HG03135 (cell line): ENCODE measurements around the gene GLS.
"Not testable (repeated sequence)": the region's sequence is repeated elsewhere in the genome, so short reads cannot be mapped to it uniquely, and the experiment has no call there.

Experiments used
- ATAC-seq: cut with Tn5 transposase; IDR thresholded peaks from one replicate; pipeline ENCODE4 v1.9.1; 2021; ENCODE audit warnings: mild to moderate bottlenecking, moderate library complexity; ENCODE audit not compliant: unreplicated experiment

GLS gene

DNA sequence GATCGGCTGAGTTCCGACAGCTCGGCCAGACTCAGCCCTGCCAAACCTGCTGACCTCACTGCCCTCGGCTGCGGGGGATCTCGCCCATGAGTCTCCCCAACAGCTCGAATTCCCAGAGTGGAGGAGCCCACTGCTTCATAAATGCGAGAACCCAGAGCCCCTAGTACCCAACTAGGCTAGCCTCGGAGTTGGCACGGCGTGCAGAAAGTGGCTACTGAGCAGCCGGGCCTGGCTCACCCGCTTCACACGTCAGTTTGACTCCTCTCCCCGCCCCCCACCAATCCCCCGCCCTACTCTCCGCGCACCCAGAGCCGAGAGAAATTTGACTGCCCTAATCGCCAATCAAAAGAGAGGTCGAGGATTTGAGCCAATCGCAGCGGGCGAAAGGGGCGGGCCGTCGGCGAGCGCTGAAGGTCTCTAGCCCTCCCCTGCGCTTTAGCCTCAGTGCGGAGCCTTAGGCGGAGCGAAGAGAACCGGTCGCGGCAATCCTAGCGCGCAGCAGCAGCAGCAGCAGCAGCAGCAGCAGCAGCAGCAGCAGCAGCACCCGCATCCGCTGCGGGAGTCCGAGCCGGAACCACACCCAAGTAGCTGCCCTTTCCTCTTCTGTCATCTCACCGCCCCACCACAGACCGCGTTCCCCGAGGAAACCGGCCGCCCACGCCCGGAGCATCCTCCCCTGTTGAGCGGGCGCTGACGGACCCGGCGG is at the start of gene GLS:
Gene GLS (plus strand): TSS at position 444 of the 706 bp plus-strand sequence. CDS start 264 bp downstream, outside the sequence.
- ATAC-seq = peak; percentile 66

DNA sequence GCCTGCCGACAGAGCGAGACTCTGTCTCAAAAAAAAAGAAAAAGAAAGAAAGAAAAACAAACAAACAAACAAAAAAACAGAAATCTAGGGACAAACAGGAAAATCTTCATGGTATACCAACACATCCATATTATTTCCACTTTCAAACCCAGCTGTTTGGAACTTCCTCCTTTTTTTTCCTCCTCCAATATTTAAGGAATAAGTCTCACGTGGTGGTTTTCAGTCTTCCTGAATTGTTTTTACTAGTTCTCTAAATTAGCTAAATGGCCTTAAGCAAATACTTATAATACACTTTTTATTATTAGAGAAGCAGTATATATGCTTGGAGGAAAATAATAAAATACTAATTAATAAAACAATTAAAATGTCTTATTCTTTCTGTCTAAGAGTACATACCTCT is 48.7 kb upstream of the GLS start:
- no peak for ATAC-seq

DNA sequence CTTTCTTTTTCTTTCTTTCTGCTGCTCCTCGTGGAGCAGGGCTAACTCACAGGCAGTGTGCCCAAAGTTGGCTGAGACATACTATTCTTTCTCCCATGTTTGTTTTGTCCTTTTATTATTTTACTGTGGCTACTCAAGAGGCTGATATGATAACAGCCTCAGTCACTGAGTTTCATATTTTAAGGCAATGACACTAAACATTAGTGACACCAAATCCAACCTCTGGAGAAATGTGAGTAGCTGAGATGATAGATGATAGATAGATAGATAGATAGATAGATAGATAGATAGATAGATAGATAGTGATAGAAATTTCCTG is 45.8 kb upstream of the GLS start:
- ATAC-seq = no peak

DNA sequence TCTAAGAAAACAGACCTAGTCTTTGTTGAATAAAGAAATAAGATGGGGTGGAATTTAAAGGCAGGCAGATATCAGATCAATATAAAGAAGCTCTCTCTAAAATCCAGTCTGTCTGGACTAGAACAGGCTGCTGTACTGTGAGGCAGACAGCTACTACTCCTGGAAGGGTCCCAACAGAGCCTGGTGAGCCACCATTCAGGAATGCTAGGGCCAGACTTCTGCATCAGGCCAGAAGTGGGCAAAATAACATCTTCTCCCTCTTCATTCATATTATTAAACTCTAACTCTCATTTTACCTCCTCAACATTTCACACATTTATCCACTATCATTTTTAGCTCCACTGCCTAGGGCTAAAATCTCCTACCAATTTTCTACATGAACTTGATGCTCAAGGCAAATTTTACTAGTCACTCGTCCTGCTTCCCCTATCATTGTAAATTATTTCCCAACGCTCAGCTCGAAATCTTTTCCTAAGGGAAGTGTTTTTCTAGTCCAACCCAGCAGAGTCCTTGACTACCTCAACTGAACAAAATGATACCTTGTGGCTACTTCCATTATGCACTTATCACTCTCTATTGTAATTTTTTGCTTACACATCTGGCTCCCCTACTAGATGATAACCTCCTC is 45.2 kb upstream of the GLS start:
- no peak for ATAC-seq

DNA sequence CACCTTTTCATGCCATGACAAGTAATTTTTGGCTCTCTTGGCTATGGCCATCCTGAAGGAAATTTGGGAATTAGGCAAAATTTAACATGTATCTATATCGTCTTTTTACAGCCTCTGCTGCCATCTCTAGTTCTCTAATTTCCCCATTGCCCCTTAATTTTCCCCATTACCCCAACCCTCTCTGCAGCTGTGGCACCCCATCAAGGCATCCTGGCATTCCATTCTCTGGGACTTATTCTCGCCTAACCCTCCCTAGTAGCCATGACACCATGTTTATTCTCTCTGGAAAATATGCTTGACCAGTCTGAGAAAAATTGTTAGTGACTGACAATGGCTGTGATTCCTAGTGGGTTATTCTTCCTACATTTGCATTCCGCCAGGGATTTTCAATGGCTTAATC is 43.9 kb upstream of the GLS start:
- ATAC-seq = no peak

DNA sequence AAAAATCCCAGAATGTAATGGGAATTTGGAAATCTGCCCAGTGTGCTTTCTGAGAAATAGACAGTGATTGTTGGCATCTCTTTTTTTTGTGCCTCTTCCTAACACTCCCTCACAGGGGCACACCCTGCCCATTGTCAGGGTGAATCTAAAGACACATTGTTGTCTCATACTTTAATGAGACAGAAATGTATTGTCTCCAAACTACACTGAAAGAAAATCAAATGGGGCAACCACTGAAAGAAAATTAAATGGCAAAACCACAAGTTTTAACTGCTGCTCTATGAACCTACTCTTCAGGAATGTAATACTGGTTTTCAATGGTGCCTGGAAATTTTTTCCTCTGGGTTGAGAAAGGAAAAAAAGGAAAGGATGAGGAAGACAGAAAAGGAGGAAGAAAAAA is 43.2 kb upstream of the GLS start:
- no peak for ATAC-seq

DNA sequence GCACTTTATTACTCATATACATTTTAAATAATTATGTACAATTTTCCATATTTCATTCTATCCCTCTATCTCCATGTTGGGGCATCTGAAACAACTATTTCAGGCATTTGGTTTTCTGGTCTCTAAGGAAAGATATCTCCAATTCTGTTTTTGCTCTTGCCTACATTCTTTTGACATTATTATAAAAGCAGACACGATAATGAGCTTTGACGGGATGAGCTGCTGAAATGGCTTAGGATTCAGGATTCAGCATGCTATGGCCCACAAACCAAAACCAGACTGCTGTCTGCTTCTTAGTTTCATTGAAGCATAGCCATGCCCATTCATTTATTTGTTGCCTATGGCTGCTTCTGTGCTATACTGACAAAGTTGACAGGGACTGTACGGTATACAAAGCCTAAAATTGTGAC is 42.7 kb upstream of the GLS start:
- ATAC-seq = no peak

DNA sequence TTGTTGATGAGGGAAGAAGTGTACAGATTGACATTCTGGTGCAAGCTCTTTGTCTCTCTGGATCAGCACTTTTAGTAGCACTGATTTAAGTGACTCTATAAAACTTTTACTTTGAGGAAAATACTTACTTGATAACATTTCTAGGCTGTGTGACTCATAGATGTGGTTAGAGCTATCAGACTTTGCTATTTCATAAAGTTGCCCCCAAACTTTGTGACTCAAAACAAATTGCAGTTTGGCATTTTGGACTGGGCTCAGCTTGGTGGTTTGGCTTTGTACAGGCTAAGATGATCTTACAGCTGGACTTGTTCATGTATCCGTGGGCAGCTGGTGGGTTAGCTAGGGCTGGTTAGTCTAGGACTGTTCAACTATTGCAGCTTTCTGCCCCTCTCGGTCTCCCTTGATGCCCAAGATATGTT is 42.1 kb upstream of the GLS start:
- no peak for ATAC-seq

DNA sequence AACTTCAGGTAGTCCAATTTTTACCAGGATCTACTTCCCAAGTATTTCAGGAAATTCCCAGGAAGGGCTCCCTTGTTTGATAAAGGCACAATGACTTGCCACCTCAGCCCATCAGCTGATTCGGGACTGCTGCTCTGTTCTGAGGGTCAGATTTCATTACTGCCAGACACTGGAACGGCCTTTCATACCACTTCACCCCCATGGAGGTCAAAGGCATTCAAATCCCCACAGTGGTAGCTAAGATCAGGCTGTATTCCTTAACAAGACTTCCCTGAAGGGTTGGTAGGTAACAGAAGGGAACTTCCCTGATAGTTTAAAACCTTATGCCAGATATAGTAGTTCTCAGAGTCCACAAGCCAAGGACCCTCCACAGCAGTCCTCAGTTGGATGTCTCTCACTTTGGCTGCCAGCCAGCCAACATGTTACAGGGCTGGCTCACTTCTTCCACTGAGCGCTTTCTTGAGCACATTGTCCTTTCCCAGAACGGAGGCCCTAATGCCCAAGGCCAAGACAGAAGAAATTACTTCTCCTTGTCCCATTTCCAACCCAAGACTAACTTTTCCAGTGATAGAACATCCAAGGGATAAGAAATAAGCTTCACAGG is 40.0 kb upstream of the GLS start:
- ATAC-seq = no peak

DNA sequence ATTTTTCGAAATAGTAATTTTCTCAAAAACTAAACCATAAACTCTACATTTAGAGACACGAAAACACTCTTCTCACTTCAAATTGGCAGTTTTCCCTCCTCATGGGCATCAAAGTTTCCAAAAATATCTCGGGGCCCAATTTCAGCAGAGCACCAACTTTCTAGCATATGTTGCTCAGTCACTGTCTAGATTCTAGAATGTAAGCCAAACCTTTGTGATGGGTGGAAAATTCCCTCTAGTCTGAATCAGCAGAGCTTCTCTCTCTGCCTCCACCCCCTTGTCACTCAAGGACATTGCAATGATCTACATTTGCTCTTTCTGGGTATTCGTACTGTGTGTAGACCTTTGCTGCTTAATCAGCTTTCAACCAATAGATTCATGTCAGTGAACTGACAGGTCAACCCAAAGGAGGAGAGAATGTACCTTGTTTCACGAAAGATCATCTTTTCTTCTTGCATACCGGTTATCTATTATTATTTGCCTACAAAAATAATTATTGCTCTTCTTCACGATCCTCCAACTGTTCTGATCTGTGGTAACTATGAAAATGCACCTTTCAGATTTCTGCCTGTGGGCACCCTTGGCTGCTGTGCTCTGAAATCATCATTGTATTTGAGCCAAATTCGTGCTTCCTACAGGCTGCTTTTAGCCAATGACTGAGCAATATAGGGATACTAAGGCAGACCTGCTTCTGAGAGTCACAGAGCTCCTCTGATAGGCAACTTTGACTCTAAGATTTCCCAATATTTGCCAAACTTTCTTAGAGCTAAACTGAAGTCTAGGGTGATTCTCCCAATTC is 38.7 kb upstream of the GLS start:
- ATAC-seq = no peak

DNA sequence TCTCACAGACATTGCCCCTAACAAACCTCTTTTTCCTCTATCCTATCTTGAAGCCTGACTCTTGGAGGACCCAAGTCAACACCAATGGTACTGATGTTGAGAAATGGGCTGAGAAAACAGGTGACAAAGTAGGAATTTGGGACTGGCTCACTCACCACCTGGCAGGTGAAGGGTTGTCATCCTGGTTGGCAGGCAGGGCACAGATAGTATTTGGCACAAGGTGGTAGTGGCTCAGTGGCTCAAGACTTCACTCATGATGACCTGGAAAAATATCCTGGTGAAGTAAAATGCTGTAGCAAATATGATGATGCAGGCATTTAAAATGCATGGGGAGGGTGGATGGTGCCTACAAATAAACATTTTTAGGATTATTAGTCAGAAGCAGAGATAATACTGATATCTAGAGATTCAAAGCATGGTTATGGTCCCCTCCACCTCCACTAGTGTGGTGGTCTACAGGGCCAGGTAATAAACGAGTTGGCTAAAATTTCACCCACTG is 38.0 kb upstream of the GLS start:
- ATAC-seq = no peak

DNA sequence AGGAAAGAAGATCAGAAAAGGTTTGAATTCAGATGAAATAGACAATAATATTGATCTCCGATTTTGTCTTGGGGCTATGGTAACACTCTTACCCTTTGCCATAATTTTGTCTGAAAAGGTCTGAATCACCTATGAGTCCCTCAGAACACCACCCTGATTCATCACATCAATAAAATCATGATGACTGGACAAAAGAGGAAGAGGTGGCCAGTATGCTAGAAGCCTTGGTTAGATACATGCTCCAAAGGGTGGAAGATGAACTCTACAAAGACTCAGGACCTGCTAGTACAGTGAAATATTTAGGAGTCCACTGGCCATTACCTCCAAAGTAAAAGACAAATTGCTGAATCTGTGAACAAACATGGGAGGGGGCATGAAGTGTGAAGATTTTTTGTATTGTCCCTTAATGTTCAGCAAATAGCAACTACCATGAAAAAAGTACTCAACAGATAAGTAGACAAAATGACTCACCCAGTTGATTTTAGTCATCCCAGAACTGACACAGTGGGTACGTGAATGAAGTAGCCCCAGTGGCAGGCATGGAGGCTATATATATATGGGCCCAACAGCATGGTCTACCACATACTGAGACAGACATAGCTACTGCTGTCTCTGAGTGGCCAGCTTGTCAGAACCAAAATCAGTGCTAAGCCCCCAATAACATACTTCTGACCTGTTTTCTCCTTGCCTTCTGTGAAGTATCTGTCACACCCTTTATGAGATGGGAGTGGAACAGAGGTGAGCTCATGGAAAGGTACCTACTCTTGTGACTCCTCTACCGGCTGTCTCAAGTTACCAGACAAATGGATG is 36.5 kb upstream of the GLS start:
- peak; percentile 88 for ATAC-seq

DNA sequence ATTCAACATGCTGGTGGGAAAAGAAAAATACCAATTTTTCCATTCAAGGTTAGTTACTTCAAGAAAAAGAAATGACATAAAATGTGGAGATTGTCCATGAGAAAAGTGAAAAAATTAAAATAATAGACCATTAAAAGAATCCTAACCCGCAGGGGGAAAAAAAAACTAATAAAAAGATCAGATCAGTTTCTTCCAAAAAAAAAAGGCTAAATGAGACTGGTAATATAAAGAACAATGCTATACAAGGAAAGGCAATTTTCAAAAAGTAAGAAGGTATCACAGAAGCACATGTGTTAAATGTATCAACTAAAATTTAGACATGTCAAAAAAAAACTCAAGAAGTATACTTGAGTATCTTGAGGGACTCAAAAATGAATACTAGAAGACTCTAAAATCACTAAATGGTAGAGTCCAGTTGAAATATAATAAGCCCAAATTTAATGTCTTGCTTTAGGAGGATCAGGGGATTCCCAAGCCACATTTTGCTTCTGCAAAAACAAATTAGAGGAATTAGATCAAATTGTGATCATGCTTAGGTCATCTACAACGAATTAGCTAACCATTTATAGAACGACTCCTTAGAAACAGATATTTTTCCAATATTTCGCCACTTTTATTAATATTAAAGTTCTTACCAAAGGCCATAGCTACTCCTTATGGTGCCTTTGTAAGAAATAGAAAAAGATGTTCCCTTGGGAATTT is 35.8 kb upstream of the GLS start:
- no peak for ATAC-seq

DNA sequence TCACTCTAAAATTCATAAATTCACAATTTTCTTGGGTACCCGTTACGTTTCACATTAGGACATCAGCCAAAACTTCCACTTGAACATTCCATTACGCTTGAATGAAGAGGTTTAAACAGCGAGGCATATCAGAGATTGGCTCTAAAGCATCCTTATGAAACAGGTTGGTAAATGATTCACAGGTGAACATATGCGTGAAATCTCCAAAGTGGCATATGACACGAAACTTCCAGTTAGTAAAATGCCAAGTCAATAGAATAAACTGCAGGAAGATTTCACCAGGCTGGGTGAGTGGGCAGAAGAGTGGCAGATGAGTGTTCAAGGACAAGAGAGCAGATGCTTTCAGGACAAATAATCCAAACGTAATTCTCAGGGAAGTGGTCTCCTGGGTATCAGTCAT is 33.9 kb upstream of the GLS start:
- ATAC-seq = no peak

DNA sequence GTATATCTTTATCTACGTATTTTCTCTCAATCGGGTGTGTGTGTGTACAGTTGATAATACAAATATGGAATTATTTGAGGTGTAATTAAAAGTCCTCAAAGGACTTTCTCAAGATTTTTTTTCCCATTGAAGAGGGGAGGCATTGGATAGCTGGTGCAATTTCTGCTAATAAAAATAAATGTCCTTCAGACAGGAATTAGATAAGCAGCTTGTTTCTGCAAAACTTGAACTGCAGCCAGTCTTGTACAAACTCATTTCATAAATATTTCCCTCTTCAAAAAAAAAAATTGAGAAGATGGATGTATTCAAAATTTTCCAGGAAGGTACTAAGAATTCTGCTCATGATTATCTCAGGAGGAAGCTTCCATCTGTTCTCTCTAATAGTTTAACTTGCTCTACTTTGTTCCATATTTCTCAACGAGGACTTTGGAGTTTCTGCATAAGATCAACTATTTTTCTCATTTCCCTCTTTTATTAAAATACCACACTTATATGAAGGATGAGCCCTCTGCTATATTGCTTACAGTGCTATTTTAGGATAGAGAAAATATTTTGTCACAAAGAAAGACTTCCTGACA is 33.0 kb upstream of the GLS start:
- ATAC-seq = no peak

DNA sequence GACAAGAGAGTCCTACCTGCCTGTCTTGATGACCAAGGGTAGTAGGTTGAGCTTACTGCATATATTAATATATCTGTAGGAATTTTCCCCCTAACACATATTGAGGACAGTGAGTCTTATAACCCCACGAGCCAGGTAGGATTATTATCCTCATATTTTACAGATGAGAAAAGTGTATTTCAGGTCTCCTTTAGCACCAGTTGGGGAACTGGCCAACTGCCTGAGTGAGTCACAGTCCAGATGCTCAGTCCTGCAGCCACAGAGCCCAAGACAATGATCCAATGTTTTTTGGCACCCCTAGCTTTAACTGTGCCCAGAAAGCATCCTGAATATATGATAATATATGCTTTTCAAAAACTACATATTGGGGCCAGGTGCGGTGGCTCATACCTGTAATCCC is 30.8 kb upstream of the GLS start:
- ATAC-seq = no peak

DNA sequence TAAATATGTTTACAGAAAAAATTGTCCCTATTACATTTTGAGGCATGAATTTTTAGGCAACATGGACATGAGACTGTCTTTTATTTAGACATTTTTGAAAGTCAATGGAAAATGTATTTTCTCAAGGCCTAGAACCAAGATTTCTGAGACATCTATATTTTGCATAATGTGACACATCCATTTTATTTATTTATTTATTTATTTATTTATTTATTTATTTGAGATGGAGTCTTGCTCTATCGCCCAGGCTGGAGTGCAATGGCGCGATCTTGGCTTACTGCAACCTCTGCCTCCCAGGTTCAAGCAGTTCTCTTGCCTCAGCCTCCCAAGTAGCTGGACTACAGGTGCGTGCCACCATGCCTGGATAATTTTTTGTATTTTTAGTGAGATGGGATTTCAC is 27.6 kb upstream of the GLS start:
- not testable (repeated sequence) for ATAC-seq

DNA sequence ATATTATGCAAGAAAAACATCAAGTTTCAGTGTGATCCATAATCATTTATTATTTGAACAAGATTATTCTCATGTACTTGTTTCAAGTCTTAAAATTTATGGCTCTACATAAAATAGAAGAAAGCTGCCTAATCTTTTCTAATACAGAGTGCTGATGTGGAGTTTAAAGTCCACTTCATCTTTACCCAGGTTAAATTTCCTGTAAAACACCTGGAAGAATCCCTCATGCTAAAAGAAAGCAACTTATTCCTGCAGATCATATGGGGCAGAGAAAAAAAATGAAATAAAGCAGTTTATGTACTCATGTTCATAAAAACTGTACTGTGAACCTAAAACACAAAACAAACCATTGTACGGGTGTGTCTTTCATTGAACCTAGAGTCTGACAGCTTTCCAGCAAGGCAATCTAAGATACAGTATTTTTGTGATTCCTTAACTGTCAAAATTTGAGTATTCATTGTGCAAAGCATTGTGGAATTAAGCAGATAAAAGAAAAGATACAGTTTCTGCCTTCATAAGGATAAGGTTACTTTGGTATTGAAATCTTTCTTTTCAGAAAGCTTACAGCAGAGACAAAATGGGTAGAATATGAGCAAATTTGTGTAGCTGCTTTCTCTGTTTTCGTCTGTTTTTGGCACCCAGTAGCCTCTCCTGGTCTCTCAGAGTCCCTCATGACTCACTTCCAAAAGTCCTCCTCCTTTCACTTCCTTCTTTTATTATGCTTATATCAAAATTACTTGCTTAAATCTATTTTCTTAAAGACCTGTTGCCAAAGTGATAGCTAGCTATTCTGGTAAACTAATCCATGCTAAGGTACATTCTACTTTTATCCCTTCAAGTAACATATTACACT is 26.9 kb upstream of the GLS start:
- no peak for ATAC-seq

DNA sequence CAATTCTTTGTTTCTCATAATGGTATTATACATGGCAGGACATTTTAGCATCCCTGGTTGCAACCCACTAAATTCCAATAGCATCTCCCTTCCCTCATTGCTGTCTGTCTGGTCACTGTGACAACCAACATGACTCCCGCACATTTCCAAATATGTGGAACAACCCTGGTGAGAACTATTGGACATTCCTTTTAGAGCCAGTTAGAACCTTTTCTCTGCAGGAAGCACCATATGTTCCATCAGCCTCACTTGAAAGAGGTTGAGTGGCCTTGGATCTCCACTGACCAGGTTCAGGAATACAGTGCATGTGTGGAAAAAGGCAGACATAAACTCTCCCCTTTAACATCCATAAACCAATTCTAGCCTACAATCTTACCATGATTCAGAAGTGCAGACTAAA is 25.9 kb upstream of the GLS start:
- no peak for ATAC-seq
